Activated CD4-positive, alpha-beta T cell treated with anti-CD3 and anti-CD28 coated beads, Interleukin-2, Interleukin-4, amounts not matched to agents 100 ng/mL and 50 ng/mL, durations not matched to agents 16 hours and 8 hours (primary cell): Measurements from ENCODE around the gene TBC1D5.

Experiments used
- DNase-seq: peaks from one replicate; pipeline ENCODE4 v3.0.0-alpha.2; 2020; ENCODE audit warnings: low spot score

The TBC1D5 gene

DNA sequence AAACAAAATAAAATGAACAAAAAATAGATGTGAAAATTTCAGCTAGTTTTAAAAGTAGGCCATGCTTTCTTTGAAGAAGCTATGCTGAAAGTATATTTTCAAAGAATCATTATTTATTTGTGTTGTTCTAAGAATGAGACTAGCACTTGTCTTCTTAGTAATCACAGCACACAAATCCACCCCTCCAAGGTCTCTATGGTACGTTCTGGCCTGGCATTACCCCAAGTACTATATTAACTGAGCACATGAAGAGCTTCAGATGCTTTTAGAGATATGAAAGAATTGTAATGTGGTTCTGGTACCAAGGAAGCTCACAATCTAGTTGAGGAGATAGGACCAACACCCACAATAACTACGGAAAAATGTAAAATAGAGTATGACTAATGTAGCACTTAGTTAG, 441.2 kb downstream of the TBC1D5 start:
- no peak for DNase-seq

DNA sequence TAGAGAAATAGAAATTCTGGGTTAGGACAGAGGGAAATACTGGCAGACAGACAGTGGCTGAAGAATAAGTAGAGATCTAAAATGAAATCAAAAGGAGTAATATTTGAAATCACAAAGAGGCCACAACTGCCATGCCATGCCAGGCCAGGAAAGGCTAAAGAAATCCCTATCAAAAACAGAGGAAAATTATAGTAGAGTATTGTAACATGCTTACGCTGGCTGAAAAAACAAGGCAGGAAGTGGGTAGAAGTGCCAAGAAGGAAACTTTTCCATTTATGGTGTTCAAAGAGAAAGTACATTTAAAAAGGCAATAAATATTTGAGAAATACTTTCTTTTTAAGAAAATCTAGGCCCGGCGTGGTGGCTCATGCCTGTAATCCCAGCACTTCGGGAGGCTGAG, 442.0 kb downstream of the TBC1D5 start:
- no peak for DNase-seq

DNA sequence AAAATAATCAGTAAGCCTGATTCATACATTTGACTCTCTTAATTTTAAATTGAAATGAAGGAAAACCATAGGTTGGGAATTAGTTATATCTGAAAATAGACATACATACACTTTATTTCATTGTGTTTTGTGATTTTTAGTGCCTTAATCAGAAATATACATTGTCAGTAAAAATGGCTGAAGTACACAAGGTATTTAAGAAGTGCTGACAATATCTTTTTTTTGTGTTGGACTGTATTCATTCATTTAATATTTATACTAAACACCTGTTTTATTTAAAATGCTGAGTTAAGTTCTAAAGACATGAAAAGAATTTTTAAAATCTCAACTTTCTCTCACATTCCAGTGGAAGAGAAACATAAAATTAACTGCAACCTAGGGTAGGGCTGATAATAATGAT, 444.4 kb downstream of the TBC1D5 start:
- no peak for DNase-seq

GRCh38 chr3:17292556-17292955, 449.9 kb downstream of the TBC1D5 start:
- DNase-seq = no peak

DNA sequence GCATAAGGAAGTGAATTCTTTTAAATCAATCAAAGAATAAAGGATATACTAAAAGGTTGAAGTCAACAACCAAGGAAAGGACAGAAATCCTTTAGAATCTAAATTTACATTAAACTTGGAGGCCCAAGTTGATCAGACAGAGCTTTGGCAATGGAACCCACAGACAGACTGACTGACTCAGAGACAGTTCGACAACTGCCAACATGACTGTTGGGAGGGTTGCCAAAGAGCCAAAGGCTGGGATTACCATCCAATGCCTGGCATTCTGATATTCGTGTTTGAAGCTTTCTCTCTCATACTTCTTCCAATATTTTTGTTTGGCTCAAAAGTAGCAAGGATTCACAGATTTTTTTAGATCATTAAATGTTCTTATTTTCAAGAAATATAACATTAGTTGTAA, 451.5 kb downstream of the TBC1D5 start:
- DNase-seq = no peak

- DNase-seq = no peak
Measured at GRCh38 chr3:17288839-17289399, 453.5 kb downstream of the TBC1D5 start.

DNA sequence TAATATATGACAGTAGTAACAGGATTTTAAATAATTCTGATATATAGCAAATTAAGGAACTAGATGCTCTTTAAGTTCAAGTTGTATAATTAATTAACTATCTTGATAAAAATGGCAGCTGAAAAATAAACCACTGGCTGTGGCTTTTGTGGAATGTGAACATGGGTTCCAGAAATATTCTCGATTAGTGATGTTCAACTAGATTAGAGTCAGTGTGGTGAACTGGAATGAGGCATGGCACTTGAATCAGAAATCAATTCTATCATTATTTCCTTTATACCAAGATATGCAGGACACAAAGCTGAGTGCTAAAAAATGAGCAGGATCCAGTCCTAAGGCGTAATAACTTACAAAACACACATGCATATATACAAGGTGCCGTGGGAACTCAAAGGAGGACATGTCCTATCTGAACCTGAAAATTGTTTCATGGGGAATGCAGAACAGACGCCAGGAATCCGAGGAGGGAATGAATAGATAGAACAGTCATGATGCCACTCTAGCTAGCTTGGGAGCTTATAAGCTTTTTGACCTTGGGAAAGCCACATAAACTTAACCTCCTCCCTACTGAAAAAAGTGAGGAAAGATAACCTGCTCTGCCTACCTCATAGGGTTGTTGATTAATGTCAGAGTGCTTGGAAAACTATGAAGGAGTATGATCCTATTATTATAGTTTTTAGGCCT, 455.3 kb downstream of the TBC1D5 start:
- DNase-seq = no peak

DNA sequence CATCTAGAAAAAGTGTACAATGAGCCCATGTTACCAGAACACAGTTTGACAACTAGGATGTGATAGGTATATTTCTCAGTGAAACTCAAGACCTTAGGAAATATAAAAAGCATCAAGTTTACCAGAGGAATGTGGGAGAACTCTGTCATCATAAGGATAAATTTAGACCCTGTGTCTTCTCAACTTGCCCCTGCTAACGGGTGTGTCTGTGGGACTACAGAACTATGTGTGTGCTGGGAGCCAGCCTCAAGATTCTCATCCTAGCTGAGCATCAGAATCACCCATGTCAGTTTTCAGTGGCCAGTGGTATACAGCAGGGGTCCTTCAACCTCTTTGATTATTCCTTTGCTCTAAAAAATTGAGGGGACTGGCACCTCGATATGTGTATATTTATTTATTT, 464.4 kb downstream of the TBC1D5 start:
- no peak for DNase-seq

GRCh38 chr3:17266846-17267245, 475.6 kb downstream of the TBC1D5 start:
- DNase-seq = no peak

GRCh38 chr3:17261627-17262369, 480.6 kb downstream of the TBC1D5 start:
- no peak for DNase-seq

- DNase-seq = no peak
Measured at GRCh38 chr3:17260257-17260656, 482.2 kb downstream of the TBC1D5 start.

GRCh38 chr3:17259685-17260084, 482.7 kb downstream of the TBC1D5 start:
- DNase-seq = no peak

DNA sequence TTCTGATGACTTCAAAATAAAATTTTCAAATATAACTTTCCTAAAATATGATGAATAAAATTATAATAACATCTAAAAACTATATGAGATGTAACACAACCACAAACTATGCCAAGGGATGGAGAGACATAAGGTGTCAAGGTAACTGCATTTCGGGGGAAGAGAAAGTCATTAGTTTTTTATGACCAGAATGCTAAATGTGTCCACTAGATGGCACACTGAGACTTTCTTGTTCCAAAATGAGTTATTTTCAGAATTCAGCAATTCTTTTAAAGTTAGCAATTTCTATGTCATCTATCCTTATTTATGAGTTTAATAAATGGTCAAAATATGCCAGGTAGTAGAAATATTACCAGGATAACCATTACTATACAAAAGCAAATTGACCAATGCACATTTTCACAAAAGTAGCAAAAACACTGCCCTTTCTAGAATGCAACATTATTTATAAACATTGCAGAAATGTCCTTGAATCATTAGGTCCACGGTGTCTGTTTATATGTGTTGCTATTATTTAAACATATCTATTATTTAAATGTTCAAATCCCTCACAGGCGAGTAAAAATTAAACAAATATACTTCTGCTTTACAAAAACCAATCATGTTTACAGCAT, 483.5 kb downstream of the TBC1D5 start:
- DNase-seq = peak; percentile 52

DNA sequence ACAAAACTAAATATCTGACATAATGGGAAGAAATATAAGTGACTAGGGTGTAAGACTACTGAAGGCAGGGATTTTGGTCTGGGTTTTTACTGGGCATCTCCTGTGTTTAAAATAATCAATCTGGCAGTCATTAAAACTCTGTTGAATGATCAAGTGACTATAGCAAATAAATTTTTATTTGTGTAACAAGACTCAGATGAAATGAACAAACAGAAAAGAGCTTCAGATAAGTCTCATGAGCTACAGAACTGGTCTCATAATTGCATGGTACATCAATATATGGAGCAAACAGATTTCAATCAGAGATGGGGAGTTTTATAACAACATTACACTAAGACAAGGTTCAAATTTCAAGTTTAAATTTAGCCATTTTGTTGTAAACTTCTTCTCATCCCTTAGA, 485.2 kb downstream of the TBC1D5 start:
- no peak for DNase-seq

DNA sequence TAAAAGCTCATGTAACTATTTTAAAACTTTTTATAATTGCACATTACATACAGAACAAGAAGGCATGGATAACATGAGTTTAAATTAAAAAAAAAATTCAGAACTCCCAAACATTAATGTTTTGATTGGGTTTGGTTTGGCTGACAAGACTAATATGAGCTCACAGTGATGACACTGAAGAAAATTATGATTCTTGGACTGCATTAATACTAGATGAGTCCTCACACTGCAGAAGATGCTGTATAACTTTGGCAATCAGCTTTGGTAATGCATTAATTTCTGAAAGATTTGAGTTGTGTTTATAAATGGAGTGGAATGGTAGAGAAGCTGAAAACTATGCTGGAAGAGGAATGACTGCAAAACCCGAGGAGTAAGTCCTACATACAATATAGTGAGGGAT, 498.8 kb downstream of the TBC1D5 start:
- DNase-seq = no peak

GRCh38 chr3:17239417-17239816, 503.0 kb downstream of the TBC1D5 start:
- DNase-seq = no peak

GRCh38 chr3:17238023-17238422, 504.4 kb downstream of the TBC1D5 start:
- DNase-seq = no peak

- no peak for DNase-seq
Measured at GRCh38 chr3:17235310-17235709, 507.1 kb downstream of the TBC1D5 start.

DNA sequence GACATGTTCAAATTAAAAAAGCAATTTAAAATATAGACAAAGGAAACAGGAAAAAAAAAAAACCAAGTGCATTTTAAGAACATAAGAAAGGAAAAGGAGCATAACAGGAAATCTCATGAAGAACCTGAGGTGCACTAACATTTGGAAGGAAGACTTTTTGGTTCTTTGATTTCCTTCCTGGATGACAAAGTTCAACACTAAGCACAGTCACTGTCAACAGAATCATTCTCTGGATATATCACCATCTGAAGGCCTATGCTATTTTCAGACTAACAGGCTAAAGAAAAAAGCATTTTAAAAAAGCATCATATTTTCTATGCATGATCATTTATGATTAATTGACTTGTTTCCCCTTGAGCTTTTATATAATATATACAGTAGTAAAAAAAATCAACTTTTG, 508.0 kb downstream of the TBC1D5 start:
- DNase-seq = no peak

DNA sequence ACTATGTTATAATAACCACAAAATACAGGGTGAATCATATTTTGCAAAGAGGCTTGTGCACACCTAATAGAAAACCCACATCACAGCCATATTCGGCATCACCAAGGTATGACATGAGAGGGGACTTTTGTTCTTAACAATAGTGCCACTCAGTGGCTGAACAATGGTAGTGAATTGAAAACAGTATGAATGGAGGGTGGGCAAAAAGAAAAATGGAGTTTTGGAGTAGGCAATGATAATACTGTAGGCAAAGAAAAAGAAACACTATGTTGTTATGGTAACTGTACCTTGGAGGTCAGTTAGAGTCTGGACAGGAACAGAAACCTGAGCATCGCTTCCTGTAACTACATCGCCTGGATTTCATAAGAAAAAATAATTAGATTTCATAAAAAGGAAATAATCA, 509.0 kb downstream of the TBC1D5 start:
- peak; percentile 69 for DNase-seq

GRCh38 chr3:17232442-17232841, 510.0 kb downstream of the TBC1D5 start:
- no peak for DNase-seq

- DNase-seq = no peak
Measured at GRCh38 chr3:17231537-17232261, 510.7 kb downstream of the TBC1D5 start.
